HepG2 (cell line): ENCODE results near the gene ADI1. TPM values are rescaled to one million over a fixed set of nuclear protein-coding genes. Genes with fewer than 3 reads are reported as not detected.
A peak's percentile ranks its signal among the peaks of the same experiment; 100 is the strongest.

Experiments
- ATF7 ChIP-seq, 2 experiments: fragments of 450-650 bp in 1 of 2; sonication (generic) in 1 of 2; formaldehyde crosslinking in 1 of 2; IDR thresholded peaks; 2 replicates each; pipeline versions ENCODE4 v1.4.0 to v1.6.1; 2016 to 2020; ENCODE audit warnings: antibody characterized with exemption in 1 of 2, mild to moderate bottlenecking in 1 of 2, missing genetic modification reagents in 1 of 2
- HNF4G ChIP-seq, 2 experiments: sonication (generic) in 1 of 2; formaldehyde crosslinking in 1 of 2; IDR thresholded peaks; 2 replicates each; pipeline versions ENCODE4 v1.4.0 to v1.6.1; 2011 to 2020; ENCODE audit warnings: borderline replicate concordance in 2 of 2, low read depth in 2 of 2, mild to moderate bottlenecking in 2 of 2, low read length in 1 of 2, missing genetic modification reagents in 1 of 2, moderate library complexity in 1 of 2
- REL ChIP-seq: sonication (generic); formaldehyde crosslinking; conservative IDR thresholded peaks from 2 replicates; pipeline ENCODE4 v1.8.0; 2022; ENCODE audit warnings: mild to moderate bottlenecking, missing genetic modification reagents, moderate library complexity
- TEAD3 ChIP-seq: optimal IDR thresholded peaks from 2 replicates; pipeline ENCODE3; 2016; ENCODE audit warnings: borderline replicate concordance
- ZNF274 ChIP-seq: sonication (generic); formaldehyde crosslinking; IDR thresholded peaks from 2 replicates; pipeline ENCODE4 v1.5.1; 2020; ENCODE audit warnings: mild to moderate bottlenecking, missing genetic modification reagents
- ZNF34 ChIP-seq: sonication (generic); formaldehyde crosslinking; IDR thresholded peaks from 2 replicates; pipeline ENCODE4 v1.4.0; 2020; ENCODE audit warnings: mild to moderate bottlenecking, missing genetic modification reagents, borderline replicate concordance
- ZNF839 ChIP-seq: sonication (generic); formaldehyde crosslinking; IDR thresholded peaks from 2 replicates; pipeline ENCODE4 v1.4.0; 2020; ENCODE audit warnings: missing genetic modification reagents, mild to moderate bottlenecking, borderline replicate concordance
- polyA plus RNA-seq, 8 experiments: library from polyadenylated mRNA; depleted of rRNA in 3 of 8; stranded (reverse) in 7 of 8; unstranded in 1 of 8; fragments of >200 nt; fragmentation: Illumina TruSeq in 4 of 8; extraction: Trizol in 4 of 8; gene quantifications; 2 replicates each; pipeline versions ENCODE4 v1.2.1 to v1.2.3, GENCODE V29; 2011 to 2016; ENCODE audit warnings: low read depth in 4 of 8, missing spikeins in 1 of 8, mixed read lengths in 1 of 8; ENCODE audit not compliant: insufficient read depth in 1 of 8
- total RNA-seq, 5 experiments: library from RNA; depleted of rRNA; stranded (reverse); fragments of >200 nt; fragmentation: Illumina TruSeq; extraction: Trizol; gene quantifications; 2 replicates each; pipeline ENCODE4 v1.2.3, GENCODE V29; 2016; ENCODE audit warnings: low read depth in 1 of 5
- TF ChIP-seq, protein P1 (sequence below): sonication (generic); formaldehyde crosslinking; IDR thresholded peaks from 2 replicates; pipeline ENCODE4 v1.8.1; 2023; ENCODE audit warnings: mild to moderate bottlenecking, missing genetic modification reagents
- TF ChIP-seq, protein P2 (sequence below): sonication (generic); formaldehyde crosslinking; IDR thresholded peaks from 2 replicates; pipeline ENCODE4 v1.4.0; 2020; ENCODE audit warnings: missing genetic modification reagents
- TF ChIP-seq, protein P3 (sequence below): sonication (generic); formaldehyde crosslinking; IDR thresholded peaks from 2 replicates; pipeline ENCODE4 v1.5.0; 2020; ENCODE audit warnings: missing genetic modification reagents
- TF ChIP-seq, protein P4 (sequence below): sonication (generic); formaldehyde crosslinking; IDR thresholded peaks from 2 replicates; pipeline ENCODE4 v1.4.0; 2020; ENCODE audit warnings: missing genetic modification reagents
- TF ChIP-seq, protein P5 (sequence below): sonication (generic); formaldehyde crosslinking; IDR thresholded peaks from 2 replicates; pipeline ENCODE4 v1.4.0; 2020; ENCODE audit warnings: mild to moderate bottlenecking, missing genetic modification reagents
- TF ChIP-seq, protein P6 (sequence below): sonication (generic); formaldehyde crosslinking; IDR thresholded peaks from 2 replicates; pipeline ENCODE4 v1.5.1; 2020; ENCODE audit warnings: missing genetic modification reagents, mild to moderate bottlenecking, borderline replicate concordance

The ADI1 gene
- total and polyA plus RNA-seq, 2 of the 13 experiments (the other 11 are each of a cell fraction or from before 2014, with no cell fraction given): 28.7 to 123 TPM

DNA sequence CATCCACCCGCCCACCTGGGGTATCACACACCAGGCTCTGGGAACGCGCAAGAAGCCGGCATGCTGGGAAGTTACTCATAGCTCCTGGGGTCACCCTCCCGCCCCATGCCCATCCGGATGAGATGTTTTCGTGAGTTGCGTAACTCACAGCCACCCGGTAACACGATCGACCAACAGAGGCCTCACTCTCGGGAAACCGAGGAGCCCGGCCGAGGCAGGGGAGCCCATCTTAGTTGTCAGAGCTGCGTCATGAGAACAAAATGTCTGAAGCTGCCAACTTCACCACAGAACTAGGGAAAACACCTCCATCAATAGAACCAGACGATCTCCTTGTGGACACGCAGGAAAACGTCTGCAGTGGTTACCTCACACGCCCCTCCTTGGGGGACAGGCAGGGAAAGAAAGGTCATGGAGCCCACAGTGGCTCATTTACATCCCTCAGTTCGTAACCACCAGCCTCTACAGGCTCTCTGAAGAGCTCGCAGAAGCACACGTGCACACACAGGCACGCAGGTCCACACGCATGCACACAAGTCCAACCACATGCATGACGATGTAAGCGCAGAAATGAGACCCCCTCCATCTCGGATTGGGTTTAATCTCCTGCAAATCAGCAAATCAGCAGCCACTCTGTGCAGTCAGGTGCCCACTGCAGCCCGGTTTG is 26.2 kb downstream of the ADI1 start (continued):
- TF ChIP-seq, protein P1, sequence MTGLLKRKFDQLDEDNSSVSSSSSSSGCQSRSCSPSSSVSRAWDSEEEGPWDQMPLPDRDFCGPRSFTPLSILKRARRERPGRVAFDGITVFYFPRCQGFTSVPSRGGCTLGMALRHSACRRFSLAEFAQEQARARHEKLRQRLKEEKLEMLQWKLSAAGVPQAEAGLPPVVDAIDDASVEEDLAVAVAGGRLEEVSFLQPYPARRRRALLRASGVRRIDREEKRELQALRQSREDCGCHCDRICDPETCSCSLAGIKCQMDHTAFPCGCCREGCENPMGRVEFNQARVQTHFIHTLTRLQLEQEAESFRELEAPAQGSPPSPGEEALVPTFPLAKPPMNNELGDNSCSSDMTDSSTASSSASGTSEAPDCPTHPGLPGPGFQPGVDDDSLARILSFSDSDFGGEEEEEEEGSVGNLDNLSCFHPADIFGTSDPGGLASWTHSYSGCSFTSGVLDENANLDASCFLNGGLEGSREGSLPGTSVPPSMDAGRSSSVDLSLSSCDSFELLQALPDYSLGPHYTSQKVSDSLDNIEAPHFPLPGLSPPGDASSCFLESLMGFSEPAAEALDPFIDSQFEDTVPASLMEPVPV (CRISPR knock-in tag): peak; percentile 61; the same call in 1 of the 2 replicates
- TF ChIP-seq, protein P2, sequence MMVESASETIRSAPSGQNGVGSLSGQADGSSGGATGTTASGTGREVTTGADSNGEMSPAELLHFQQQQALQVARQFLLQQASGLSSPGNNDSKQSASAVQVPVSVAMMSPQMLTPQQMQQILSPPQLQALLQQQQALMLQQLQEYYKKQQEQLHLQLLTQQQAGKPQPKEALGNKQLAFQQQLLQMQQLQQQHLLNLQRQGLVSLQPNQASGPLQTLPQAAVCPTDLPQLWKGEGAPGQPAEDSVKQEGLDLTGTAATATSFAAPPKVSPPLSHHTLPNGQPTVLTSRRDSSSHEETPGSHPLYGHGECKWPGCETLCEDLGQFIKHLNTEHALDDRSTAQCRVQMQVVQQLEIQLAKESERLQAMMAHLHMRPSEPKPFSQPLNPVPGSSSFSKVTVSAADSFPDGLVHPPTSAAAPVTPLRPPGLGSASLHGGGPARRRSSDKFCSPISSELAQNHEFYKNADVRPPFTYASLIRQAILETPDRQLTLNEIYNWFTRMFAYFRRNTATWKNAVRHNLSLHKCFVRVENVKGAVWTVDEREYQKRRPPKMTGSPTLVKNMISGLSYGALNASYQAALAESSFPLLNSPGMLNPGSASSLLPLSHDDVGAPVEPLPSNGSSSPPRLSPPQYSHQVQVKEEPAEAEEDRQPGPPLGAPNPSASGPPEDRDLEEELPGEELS: peak; percentile 60
- TF ChIP-seq TEAD3 (CRISPR knock-in tag) (peak; percentile 71), ZNF274 (CRISPR knock-in tag) (no peak), ATF7 (IDR thresholded peaks at IDR 0.05) (no peak), ATF7 (CRISPR knock-in tag; IDR thresholded peaks at IDR 0.05) (peak; percentile 81; the same call in 1 of the 2 replicates), REL (CRISPR knock-in tag) (no peak), ZNF839 (no peak), HNF4G (IDR thresholded peaks at IDR 0.05; ENCODE audit: borderline replicate concordance, low read depth, low read length) (no peak), HNF4G (CRISPR knock-in tag; IDR thresholded peaks at IDR 0.05; ENCODE audit: borderline replicate concordance, low read depth) (peak; percentile 55; the same call in 1 of the 2 replicates), ZNF34 (CRISPR knock-in tag) (peak; percentile 85)
- TF ChIP-seq, protein P3, sequence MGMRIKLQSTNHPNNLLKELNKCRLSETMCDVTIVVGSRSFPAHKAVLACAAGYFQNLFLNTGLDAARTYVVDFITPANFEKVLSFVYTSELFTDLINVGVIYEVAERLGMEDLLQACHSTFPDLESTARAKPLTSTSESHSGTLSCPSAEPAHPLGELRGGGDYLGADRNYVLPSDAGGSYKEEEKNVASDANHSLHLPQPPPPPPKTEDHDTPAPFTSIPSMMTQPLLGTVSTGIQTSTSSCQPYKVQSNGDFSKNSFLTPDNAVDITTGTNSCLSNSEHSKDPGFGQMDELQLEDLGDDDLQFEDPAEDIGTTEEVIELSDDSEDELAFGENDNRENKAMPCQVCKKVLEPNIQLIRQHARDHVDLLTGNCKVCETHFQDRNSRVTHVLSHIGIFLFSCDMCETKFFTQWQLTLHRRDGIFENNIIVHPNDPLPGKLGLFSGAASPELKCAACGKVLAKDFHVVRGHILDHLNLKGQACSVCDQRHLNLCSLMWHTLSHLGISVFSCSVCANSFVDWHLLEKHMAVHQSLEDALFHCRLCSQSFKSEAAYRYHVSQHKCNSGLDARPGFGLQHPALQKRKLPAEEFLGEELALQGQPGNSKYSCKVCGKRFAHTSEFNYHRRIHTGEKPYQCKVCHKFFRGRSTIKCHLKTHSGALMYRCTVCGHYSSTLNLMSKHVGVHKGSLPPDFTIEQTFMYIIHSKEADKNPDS (CRISPR knock-in tag): peak; percentile 74; the same call in 1 of the 2 replicates
- TF ChIP-seq, protein P4, sequence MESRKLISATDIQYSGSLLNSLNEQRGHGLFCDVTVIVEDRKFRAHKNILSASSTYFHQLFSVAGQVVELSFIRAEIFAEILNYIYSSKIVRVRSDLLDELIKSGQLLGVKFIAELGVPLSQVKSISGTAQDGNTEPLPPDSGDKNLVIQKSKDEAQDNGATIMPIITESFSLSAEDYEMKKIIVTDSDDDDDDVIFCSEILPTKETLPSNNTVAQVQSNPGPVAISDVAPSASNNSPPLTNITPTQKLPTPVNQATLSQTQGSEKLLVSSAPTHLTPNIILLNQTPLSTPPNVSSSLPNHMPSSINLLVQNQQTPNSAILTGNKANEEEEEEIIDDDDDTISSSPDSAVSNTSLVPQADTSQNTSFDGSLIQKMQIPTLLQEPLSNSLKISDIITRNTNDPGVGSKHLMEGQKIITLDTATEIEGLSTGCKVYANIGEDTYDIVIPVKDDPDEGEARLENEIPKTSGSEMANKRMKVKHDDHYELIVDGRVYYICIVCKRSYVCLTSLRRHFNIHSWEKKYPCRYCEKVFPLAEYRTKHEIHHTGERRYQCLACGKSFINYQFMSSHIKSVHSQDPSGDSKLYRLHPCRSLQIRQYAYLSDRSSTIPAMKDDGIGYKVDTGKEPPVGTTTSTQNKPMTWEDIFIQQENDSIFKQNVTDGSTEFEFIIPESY: peak; percentile 14; the same call in 1 of the 2 replicates
- TF ChIP-seq, protein P5, sequence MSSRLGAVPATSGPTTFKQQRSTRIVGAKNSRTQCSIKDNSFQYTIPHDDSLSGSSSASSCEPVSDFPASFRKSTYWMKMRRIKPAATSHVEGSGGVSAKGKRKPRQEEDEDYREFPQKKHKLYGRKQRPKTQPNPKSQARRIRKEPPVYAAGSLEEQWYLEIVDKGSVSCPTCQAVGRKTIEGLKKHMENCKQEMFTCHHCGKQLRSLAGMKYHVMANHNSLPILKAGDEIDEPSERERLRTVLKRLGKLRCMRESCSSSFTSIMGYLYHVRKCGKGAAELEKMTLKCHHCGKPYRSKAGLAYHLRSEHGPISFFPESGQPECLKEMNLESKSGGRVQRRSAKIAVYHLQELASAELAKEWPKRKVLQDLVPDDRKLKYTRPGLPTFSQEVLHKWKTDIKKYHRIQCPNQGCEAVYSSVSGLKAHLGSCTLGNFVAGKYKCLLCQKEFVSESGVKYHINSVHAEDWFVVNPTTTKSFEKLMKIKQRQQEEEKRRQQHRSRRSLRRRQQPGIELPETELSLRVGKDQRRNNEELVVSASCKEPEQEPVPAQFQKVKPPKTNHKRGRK (CRISPR knock-in tag): 0 out of 2 replicates have a peak, but pooled peaks have one; percentile 55
- TF ChIP-seq, protein P6, sequence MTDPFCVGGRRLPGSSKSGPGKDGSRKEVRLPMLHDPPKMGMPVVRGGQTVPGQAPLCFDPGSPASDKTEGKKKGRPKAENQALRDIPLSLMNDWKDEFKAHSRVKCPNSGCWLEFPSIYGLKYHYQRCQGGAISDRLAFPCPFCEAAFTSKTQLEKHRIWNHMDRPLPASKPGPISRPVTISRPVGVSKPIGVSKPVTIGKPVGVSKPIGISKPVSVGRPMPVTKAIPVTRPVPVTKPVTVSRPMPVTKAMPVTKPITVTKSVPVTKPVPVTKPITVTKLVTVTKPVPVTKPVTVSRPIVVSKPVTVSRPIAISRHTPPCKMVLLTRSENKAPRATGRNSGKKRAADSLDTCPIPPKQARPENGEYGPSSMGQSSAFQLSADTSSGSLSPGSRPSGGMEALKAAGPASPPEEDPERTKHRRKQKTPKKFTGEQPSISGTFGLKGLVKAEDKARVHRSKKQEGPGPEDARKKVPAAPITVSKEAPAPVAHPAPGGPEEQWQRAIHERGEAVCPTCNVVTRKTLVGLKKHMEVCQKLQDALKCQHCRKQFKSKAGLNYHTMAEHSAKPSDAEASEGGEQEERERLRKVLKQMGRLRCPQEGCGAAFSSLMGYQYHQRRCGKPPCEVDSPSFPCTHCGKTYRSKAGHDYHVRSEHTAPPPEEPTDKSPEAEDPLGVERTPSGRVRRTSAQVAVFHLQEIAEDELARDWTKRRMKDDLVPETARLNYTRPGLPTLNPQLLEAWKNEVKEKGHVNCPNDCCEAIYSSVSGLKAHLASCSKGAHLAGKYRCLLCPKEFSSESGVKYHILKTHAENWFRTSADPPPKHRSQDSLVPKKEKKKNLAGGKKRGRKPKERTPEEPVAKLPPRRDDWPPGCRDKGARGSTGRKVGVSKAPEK (CRISPR knock-in tag): peak; percentile 86; the same call in 1 of the 2 replicates
